OCI-LY3 (cell line): ENCODE data around the gene EMILIN3.

Experiments used
- H2AFZ ChIP-seq: fragments of 200-600, 300-600 bp; shearing (Covaris generic); 2 replicates; pipeline ENCODE4 v1.6.0; 2014; ENCODE audit warnings: antibody characterized with exemption, low read depth, low read length
- H3K27ac ChIP-seq: fragments of 200-600, 300-600 bp; sonication (generic); 2 replicates; pipeline ENCODE4 v1.5.1; 2014; ENCODE audit warnings: mild to moderate bottlenecking, low read length, moderate library complexity, mixed read lengths
- H3K27me3 ChIP-seq: fragments of 200-600, 300-600 bp; sonication (generic); 2 replicates; pipeline ENCODE4 v1.6.1; 2014; ENCODE audit warnings: low read depth, low read length, mixed read lengths
- H3K36me3 ChIP-seq: fragments of 200-600, 300-600 bp; sonication (generic); replicated peaks from 2 replicates; pipeline ENCODE3; 2014; ENCODE audit warnings: low read depth, low read length, mixed read lengths
- H3K4me1 ChIP-seq: fragments of 300-600, 200-600 bp; sonication (generic); 2 replicates; pipeline ENCODE4 v1.6.1; 2014; ENCODE audit warnings: low read length, mixed read lengths
- H3K4me2 ChIP-seq: fragments of 200-600, 300-600 bp; sonication (generic); 2 replicates; pipeline ENCODE4 v1.6.1; 2014; ENCODE audit warnings: low read length, mixed read lengths
- H3K4me3 ChIP-seq: fragments of 300-600, 200-600 bp; sonication (generic); 2 replicates; pipeline ENCODE4 v1.5.1; 2014; ENCODE audit warnings: antibody characterized with exemption, mild to moderate bottlenecking, low read length, moderate library complexity
- H3K79me2 ChIP-seq: fragments of 300-600, 200-600 bp; shearing (Covaris generic); 2 replicates; pipeline ENCODE4 v1.6.1; 2014; ENCODE audit warnings: mild to moderate bottlenecking, low read length, mixed read lengths
- H3K9ac ChIP-seq: fragments of 300-600, 200-600 bp; shearing (Covaris generic); 2 replicates; pipeline ENCODE4 v1.6.0; 2014; ENCODE audit warnings: mild to moderate bottlenecking, low read length, moderate library complexity
- H3K9me3 ChIP-seq: fragments of 200-600, 300-600 bp; shearing (Covaris generic); 2 replicates; pipeline ENCODE4 v1.6.1; 2014; ENCODE audit warnings: low read length, mixed read lengths; ENCODE audit not compliant: insufficient read depth
- H4K20me1 ChIP-seq: fragments of 200-600, 300-600 bp; sonication (generic); 2 replicates; pipeline ENCODE4 v1.6.1; 2016; ENCODE audit warnings: low read length, mixed read lengths; ENCODE audit not compliant: insufficient read depth
- EZH2phosphoT487 ChIP-seq: fragments of 200-600 bp; shearing (Covaris generic); IDR thresholded peaks from 2 replicates; pipeline ENCODE4 v1.6.1; 2018; ENCODE audit warnings: antibody characterized with exemption, mixed run types, low read depth
- TF ChIP-seq, protein P1 (sequence below): fragments of 200-600, 300-600 bp; sonication (generic); IDR thresholded peaks from 2 replicates; pipeline ENCODE4 v1.5.1; 2014; ENCODE audit warnings: antibody characterized with exemption, low read length, low read depth

EMILIN3 gene

GRCh38 chr20:41344938-41345728 lies 21.5 kb downstream of the EMILIN3 start:
- no peaks in the 10 kb centered on the region for H4K20me1 ChIP-seq
- H3K4me2 ChIP-seq: no peak overlapping the region
- peaks cover 5% of the 10 kb centered on the region for H3K4me1 ChIP-seq
- H2AFZ ChIP-seq: no peak overlapping the region
- no peaks in the 10 kb centered on the region for H3K9me3 ChIP-seq
- TF ChIP-seq, protein P1, sequence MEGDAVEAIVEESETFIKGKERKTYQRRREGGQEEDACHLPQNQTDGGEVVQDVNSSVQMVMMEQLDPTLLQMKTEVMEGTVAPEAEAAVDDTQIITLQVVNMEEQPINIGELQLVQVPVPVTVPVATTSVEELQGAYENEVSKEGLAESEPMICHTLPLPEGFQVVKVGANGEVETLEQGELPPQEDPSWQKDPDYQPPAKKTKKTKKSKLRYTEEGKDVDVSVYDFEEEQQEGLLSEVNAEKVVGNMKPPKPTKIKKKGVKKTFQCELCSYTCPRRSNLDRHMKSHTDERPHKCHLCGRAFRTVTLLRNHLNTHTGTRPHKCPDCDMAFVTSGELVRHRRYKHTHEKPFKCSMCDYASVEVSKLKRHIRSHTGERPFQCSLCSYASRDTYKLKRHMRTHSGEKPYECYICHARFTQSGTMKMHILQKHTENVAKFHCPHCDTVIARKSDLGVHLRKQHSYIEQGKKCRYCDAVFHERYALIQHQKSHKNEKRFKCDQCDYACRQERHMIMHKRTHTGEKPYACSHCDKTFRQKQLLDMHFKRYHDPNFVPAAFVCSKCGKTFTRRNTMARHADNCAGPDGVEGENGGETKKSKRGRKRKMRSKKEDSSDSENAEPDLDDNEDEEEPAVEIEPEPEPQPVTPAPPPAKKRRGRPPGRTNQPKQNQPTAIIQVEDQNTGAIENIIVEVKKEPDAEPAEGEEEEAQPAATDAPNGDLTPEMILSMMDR: no peak
- no peak for TF ChIP-seq EZH2phosphoT487
- no peak overlapping the region for H3K4me3 ChIP-seq
- no peaks in the 10 kb centered on the region for H3K79me2 ChIP-seq
- no peaks in the 10 kb centered on the region for H3K36me3 ChIP-seq
- no peaks in the 10 kb centered on the region for H3K27me3 ChIP-seq
- no peak overlapping the region for H3K27ac ChIP-seq
- no peak overlapping the region for H3K9ac ChIP-seq

DNA sequence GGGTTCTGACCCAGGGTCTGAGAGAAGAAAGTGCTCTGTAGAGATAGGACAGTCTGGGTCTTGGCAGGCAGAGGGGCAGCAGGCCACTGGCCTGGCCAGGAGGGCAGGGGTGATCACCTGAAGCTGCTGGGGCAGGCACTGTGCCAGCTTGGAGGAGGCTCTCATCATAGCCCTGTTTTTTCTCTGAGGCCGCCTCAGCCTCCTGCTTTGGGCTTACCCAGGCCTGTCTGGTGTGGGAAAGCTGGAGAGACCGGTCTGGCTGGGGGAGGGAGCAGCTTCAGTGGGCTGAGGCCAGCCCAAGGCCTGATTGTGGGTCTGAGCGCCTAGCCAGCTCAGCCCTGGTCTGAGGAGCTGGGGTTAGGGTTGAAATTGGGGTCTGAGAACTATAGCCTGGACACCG lies 22.1 kb downstream of the EMILIN3 start:
- H3K9me3 ChIP-seq: no peaks in the 10 kb centered on the region
- H4K20me1 ChIP-seq: no peaks in the 10 kb centered on the region
- peaks cover 10% of the 10 kb centered on the region for H3K4me1 ChIP-seq
- no peak overlapping the region for H3K4me2 ChIP-seq
- no peaks in the 10 kb centered on the region for H3K79me2 ChIP-seq
- H3K4me3 ChIP-seq: no peak overlapping the region
- no peak overlapping the region for H3K27ac ChIP-seq
- no peak overlapping the region for H3K9ac ChIP-seq
- H3K27me3 ChIP-seq: peaks cover 2% of the 10 kb centered on the region
- TF ChIP-seq, protein P1: no peak
- TF ChIP-seq EZH2phosphoT487: no peak
- no peaks in the 10 kb centered on the region for H3K36me3 ChIP-seq
- H2AFZ ChIP-seq: no peak overlapping the region

DNA sequence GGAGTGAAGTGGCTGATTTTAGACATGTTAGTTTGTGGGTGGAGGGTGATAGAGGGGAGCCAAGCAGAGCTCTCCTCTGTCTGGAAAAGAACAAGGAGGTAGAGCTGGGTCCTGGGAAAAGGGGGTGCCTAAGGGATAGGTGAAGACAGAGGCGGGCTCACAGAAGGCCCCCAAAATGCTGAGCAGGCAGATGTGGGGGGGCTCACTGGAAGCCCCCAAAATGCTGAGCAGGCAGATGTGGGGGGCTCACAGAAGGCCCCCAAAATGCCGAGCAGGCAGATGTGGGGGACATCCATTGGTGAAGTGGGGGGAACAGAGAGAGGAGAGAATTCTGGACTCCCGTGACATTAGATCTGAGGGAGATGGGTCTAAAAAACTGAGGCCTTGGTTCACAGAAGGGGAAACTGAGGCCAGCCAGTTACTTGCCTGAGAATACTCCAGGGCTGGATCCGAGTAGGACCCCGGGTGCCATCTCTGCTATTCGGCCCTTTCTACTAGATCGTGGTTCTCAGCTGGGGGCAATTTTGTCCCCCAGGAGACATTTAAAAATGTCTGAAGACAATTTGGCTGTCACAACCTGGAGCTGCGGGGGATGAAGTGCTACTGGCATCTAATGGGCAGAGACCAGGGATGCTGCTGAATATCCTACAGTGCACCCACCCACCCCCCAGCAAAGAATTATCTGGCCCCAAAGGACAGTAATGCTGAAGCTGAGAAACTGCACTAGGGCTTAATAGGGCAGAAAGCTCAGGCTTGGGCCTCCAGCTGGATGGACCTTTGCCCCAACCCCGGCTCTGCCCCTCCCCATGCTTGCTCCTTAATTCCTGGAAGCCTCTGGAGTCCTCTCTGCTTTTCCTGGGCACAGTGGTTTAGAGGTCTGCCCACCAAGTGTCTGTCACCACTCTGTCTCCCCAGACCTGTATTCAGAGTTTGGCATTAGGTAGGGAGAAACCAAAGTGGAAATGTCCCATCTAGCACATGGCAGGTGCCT lies 23.8 kb downstream of the EMILIN3 start:
- no peak for TF ChIP-seq EZH2phosphoT487
- TF ChIP-seq, protein P1: no peak
- H3K9ac ChIP-seq: no peak overlapping the region
- H3K79me2 ChIP-seq: no peaks in the 10 kb centered on the region
- H2AFZ ChIP-seq: no peak overlapping the region
- H3K27me3 ChIP-seq: peaks cover 6% of the 10 kb centered on the region
- H4K20me1 ChIP-seq: no peaks in the 10 kb centered on the region
- H3K4me3 ChIP-seq: no peak overlapping the region
- H3K4me1 ChIP-seq: peaks cover 11% of the 10 kb centered on the region
- H3K4me2 ChIP-seq: no peak overlapping the region
- H3K36me3 ChIP-seq: no peaks in the 10 kb centered on the region
- no peaks in the 10 kb centered on the region for H3K9me3 ChIP-seq
- H3K27ac ChIP-seq: no peak overlapping the region
